Astrocyte of the cerebellum (primary cell): ENCODE results near the gene PROZ.

ENCODE experiments used
- DNase-seq: peaks from one replicate; pipeline ENCODE4 v3.0.0-alpha.2; 2011; ENCODE audit warnings: low read depth
- H3K4me3 ChIP-seq: 2 replicates; pipeline ENCODE4 v1.5.1; 2011; ENCODE audit warnings: mild to moderate bottlenecking, low read depth, low read length, moderate library complexity
- CTCF ChIP-seq: IDR thresholded peaks from 2 replicates; pipeline ENCODE4 v1.5.1; 2012; ENCODE audit warnings: low read length, low read depth, moderate library complexity, mild to moderate bottlenecking; ENCODE audit errors: missing control alignments
- in situ Hi-C: cut with HindIII; loops from 2 replicates; pipeline ENCODE4 v1.10.0; 2017; ENCODE audit warnings: low sequenced_read_pairs

Gene PROZ

GRCh38 chr13:113220877-113221276 lies 62.4 kb downstream of the PROZ start:
- DNase-seq = no peak
- peak; percentile 30 for TF ChIP-seq CTCF
- in situ Hi-C loops = no loop called here

More at GRCh38 chr13:113220877-113221276, 62.4 kb downstream of the PROZ start:
- H3K4me3 ChIP-seq = no peak overlapping the region
